ENCODE data around the gene GDPD4.

DNA sequence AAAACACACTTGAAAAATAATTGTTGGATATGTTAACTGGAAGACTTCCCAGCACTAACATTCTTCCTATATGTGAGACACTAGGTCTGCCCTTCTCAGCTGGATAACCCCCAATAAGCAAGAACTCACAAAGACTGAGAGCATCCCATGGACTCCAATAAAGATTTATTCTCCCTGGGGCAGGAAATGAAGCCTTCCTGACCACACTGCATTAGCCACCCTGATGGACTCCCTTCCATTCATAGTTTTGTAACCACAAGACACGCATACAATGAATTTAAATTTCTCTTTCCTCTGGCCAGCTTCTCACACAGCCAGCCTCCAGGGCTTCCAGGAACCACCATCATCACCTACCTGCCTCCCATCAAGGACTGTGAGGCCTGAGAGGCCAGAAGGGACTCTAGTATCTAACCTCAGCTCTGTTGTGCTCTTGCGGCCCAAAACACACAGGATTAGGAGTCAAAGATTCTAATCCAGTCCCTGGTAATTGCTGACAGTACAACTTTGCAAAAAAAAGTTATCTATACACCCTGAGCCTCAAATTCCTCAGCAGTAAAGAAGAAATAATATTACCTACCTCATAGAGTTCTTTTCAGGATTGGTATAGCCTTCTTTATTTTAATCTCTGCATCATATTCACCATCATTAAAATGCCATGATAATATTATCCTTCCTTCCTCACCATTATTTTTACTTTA is 45.6 kb upstream of the GDPD4 start:
- TF ChIP-seq, protein P1, sequence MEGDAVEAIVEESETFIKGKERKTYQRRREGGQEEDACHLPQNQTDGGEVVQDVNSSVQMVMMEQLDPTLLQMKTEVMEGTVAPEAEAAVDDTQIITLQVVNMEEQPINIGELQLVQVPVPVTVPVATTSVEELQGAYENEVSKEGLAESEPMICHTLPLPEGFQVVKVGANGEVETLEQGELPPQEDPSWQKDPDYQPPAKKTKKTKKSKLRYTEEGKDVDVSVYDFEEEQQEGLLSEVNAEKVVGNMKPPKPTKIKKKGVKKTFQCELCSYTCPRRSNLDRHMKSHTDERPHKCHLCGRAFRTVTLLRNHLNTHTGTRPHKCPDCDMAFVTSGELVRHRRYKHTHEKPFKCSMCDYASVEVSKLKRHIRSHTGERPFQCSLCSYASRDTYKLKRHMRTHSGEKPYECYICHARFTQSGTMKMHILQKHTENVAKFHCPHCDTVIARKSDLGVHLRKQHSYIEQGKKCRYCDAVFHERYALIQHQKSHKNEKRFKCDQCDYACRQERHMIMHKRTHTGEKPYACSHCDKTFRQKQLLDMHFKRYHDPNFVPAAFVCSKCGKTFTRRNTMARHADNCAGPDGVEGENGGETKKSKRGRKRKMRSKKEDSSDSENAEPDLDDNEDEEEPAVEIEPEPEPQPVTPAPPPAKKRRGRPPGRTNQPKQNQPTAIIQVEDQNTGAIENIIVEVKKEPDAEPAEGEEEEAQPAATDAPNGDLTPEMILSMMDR (IDR thresholded peaks at IDR 0.05), result no peak
- TF ChIP-seq POLR2A (IDR thresholded peaks at IDR 0.05), result no peak

All from Peyer's patch (tissue), 4 donors.